Dedifferentiated amniotic fluid mesenchymal stem cell (primary cell): Measurements from ENCODE around the gene CTXN3.
"Not testable (repeated sequence)": the region's sequence is repeated elsewhere in the genome, so short reads cannot be mapped to it uniquely, and the experiment has no call there.

Experiments used
- DNase-seq: peaks from one replicate; pipeline ENCODE4 v3.0.0-alpha.2; 2016; ENCODE audit errors: extremely low spot score

Gene CTXN3

DNA sequence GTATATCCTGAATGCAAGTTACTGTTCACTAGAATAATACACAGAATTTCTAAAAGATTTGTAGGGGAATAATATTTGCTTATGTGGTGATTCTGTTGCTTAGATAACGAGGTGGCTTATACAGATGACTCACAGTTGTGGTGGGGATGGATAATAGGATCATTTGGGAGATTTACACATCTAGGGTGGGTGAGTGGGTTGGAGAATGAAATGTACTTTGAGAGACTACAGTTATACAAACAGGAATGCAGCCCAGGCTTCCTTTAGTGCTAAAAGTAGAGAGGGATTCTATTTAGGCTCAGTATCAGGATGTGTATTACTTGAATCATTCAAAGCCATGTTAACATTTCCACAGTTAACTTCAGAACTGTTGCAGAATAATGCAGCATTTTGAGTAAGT is 1.8 kb downstream of the CTXN3 start:
- DNase-seq = peak; percentile 28

DNA sequence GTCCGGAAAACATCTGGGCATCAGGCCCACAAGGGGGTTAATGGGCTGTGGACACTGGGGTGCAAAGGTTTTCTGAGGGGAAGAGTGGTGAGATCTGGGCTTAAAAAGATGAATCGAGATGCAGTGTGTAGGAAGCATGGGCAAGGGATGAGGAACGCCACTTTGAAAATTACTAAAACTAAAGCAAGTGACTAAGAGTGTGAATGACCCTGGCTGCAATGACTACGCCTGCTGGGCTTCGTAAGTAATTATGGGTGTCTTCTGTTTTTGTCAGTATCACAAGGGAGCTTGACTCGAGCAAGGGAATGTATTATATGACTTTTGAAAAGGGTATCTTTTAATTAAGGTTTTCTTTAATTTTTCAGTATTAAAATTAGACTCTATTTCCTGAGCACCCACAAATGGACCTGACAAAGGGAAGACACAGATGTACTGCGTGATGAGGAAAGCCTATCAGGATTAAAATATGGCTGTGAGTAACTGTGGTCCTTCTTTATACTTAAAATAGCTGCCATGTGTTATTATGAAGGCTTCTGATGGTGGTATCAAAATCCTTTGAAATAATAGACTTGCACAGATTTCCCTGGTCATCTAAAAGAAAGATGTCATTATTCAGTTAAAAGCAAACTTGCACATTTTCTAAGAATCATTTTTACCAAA is 4.2 kb downstream of the CTXN3 start:
- DNase-seq = no peak

GRCh38 chr5:127656825-127657224 is 7.9 kb downstream of the CTXN3 start:
- no peak for DNase-seq

DNA sequence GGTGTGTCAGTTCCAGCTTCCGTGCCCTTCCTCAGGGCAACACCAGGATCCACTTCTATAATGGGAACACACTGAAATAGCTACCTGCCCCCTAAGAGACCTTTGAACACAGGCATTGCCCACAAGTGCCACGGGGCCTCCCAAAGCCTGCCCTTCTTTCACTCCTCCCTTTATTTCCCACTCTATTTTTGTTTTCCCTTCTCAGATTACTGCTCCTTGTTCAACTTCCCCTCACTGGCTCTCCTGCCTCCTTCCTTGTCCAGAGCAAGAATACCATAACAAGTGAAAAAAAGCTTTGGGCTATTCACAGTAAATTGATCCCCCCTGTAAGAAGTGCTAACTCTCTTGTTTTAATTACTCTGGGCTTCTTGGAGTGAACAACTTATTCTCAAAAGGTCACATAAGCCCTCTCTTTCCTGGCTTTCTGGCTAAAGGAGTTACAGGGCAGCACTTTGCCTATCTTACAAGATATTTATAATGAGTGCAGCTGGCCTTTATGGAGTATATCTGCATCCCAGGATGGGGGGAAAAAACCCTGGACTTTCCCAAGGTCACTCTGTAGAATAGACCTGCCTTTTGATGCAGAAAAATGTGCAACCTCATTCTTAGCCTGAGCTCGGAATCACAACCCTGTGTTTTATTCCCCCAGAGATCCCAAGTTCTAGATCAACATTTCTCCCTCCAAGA is 11.3 kb downstream of the CTXN3 start:
- DNase-seq = no peak

DNA sequence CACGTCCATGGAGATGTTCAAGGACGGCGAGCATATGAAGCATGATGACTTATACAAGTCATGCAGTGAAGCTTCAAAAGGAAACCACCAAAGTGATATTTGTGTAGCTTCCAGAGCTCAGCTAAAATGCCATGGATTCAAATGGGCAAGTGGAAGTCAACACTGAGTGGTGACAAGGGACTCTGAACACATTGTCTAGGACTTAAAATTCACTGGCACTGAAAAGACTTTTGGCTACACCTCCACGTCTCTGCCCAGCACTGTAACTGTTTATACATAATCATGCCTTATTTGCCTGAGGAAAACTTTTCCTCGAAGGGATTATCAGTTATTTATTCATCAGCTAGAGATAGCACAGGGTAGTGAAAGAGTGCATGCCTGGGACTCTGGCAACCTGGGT is 15.2 kb downstream of the CTXN3 start:
- no peak for DNase-seq

GRCh38 chr5:127665641-127666040 is 16.8 kb downstream of the CTXN3 start:
- peak; percentile 81 for DNase-seq

DNA sequence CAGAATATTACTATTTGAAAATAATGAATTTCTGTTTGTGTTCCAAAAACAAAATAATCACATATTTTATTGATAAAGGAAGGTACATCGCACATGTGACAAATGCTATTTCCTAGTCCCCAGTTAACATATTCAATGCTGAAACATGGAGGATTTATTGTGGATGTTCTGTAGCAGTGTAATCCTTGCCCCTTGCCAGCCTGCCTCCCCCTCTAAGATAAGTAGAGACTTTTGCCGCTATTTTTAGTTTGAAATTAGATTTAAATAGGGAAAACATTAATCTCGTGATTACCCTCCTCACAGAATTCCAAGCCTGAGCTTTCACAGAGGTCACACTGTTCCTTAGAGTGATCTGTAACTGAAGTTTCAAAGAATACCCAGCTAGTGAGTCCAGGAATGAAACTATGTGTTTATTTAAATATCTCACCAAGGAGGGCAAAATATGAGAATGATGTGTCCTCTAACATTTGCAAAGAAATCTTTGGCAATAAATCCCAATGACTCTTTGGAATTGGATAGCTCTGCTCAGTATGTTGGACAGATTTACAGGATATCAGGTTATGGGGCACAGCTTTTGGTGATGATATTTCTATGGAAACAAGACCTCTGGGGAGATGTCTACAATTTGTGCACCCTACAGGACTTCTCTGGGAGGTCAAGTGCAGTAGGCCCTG is 17.3 kb downstream of the CTXN3 start:
- peak; percentile 59 for DNase-seq

- DNase-seq = no peak
Observed at GRCh38 chr5:127667926-127668325, 19.0 kb downstream of the CTXN3 start.

GRCh38 chr5:127671218-127671617 is 22.3 kb downstream of the CTXN3 start:
- no peak for DNase-seq

DNA sequence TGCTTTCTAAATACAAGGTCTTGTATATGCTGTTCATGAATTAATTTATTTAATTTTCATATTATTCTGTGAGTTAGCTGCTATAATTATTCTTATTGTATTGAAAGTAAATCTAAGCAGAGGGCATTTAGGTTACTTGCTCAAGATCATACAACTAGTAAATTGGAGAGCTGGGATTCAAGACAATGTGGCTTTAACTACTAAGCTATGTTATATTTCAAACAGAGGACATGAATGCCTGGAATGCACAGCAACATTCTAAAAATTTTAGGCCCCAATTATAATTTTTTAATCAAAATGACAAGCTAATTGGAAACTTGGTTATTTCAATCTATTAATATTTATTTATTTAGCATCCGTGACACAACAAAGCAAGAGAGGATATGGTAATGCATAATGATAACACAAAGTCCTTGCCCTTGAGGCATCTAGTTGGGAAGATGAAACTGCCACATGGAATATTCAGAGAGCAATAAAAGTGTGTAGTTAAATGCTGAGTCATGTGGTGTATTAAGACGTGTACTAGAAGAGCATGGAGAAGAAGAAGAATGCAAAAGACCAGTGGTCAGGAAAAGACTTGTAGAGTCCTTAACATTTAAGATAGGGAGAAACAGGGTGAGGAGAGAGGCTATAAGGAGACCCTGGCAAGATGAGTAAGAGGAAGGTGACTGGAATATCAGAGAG is 24.4 kb downstream of the CTXN3 start:
- DNase-seq = no peak

DNA sequence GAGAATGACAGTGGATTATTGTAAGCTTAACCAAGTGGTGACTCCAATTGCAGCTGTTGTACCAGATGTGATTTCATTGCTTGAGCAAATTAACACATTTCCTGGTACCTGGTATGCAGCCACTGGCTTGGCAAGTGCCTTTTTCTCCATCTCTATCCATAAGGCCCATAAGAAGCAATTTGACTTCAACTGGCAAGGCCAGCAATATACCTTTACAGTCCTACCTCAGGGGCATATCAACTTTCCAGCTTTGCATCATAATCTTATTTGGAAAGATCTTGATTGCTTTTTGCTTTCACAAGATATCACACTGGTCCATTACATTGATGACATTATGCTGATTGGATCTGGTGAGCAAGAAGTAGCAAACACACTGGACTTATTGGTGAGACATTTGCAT is 28.1 kb downstream of the CTXN3 start:
- not testable (repeated sequence) for DNase-seq

DNA sequence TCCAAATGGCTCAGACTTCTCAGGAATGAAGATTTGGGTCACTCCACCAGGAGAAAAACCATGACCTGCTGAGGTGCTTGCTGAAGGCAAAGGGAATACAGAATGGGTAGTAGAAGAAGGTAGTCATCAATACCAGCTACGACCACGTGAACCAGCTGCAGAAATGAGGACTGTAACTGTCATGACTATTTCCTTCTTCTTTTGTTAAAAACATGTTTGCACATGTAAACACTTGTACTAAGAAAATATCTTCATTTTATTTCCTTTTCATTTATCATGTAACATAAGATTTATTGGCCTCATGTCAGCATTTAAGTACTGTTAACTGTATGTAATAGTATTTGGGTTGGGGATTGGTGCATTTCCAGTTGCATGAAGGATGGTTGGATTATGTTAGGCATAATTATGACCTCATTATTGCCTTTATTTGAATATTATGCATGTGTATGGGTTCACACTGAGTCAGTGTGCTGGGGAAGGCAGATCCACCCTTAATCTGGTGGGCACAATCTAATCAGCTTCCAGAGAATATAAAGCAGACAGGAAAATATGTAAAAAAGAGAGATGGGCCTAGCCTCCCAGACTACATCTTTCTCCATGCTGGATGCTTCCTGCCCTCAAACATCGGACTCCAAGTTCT is 30.9 kb downstream of the CTXN3 start:
- DNase-seq = not testable (repeated sequence)

- DNase-seq = no peak
Observed at GRCh38 chr5:127680595-127680994, 31.7 kb downstream of the CTXN3 start.

- no peak for DNase-seq
Observed at GRCh38 chr5:127683008-127683407, 34.1 kb downstream of the CTXN3 start.

DNA sequence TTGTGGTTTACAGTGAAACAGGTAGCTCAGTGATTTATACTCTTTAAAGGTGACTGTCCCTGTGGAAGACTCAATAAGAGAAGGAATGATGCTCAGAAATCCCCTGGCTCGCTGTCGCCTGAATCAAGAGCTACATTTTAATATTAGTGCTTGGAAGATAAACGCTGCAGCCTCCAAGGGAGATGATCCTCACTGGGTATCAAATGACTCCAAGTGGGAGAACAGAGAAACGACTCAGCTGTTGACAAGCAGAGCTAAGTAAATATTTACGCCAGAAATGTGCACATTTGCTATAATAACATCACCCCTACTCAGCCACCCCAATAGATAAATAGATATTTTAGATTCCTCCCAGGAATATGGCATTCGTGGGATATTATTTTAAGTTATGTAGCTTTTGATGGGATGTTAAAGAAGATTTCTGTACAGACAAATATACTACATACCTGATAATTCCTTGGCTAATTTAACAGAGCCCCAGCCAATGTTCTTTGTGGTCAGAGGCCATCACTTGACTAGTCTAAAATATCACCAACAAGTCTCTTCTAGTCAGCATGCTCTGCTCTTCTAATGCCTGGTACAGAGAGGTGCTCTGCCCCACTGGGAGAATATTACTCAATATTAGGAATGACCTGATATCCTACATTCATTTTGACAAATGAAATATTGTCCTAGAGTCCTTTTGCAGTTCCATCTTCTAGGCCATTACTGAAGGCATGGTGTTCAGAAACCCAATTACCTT is 36.0 kb downstream of the CTXN3 start:
- DNase-seq = no peak

DNA sequence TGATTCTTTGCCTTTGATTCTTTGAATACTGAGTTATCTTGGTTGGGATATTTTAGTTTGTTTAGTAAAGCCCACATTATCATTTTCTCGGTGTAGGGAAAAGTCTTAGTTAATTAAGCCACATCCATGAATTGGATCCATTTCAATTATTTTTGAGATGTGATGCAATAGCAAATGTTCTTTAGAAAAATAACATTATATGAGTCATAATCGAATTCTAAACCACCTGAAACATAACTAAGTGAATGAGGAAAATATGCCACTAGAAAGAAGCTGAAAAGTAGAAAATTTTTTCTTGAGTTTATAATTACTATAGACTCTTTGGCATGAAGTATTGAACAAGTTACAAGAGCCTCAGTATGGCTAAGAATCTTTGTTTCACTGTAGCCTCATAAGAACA is 36.8 kb downstream of the CTXN3 start:
- DNase-seq = no peak

DNA sequence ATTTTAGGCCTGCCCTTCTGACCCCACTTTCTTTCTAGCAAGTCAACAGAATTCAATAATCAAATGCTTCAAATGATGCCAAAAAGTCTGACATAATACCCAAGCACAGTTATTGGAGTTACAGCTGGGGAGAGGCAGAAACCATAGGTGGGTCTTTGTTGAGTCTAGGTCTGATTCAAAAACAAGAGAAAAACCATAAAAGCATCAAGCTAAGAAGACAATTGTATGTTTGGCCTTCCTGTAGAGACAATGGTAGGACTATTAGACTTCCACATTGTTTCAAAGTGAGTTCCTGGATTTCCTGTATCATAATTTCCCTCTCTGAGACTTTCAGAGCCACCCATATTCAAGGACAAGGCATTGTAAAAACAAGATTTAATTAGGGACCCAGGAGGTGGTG is 37.5 kb downstream of the CTXN3 start:
- no peak for DNase-seq

GRCh38 chr5:127694518-127695171 is 45.8 kb downstream of the CTXN3 start:
- DNase-seq = no peak

DNA sequence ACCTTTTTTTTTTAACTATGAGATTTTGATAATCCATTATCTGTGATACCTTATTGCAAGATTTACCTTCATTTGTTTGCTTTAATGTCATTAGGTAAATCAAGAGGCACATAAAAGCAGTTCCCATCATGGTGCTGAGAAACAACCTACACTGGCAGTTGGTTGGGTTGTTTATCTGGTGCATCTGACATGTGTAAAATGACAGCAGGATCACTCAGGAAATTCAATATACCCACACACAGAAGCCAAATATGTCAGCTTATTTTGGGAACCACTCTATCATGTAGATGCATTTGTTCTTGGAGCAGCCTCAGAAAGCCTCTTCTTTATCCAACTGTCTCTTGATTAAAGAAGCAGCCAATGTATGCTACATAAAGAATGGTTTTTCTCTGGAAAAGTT is 46.5 kb downstream of the CTXN3 start:
- no peak for DNase-seq

DNA sequence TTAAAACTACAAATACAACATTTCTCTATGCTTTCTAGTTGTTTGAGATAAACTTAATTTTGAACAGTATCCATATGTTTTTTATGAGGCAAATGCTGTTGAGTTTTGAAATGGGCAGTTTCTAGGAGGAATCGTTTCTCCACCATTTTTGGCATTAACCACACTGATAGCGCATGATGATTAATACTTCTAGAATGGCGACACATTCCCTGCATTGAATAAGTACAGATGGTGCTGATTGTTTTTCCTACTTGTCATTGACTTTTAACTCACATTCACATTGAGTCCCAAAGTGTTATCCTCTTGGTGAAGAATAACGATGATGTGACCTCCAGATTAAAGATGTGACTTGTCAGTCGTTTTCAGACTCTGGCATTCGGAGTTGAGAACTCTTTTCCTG is 47.8 kb downstream of the CTXN3 start:
- no peak for DNase-seq
